Neural cell (in vitro differentiated cells): ENCODE data around the gene OST4. TPM values are rescaled to one million over a fixed set of nuclear protein-coding genes. Genes with fewer than 3 reads are reported as not detected.

ENCODE experiments used
- H2AFZ ChIP-seq: fragments of 200-600, 300-800 bp; sonication (generic), shearing (Covaris generic); 2 replicates; pipeline ENCODE4 v1.6.0; 2014; ENCODE audit warnings: low read depth, mild to moderate bottlenecking, antibody characterized with exemption, low read length, moderate library complexity
- H3F3A ChIP-seq: fragments of 200-600 bp; shearing (Covaris generic); 2 replicates; pipeline ENCODE4 v1.6.1; 2016; ENCODE audit warnings: mild to moderate bottlenecking, moderate library complexity, mixed read lengths, antibody characterized with exemption, low read length; ENCODE audit not compliant: insufficient read depth, poor library complexity, severe bottlenecking
- H3K27ac ChIP-seq: fragments of 200-600, 300-800 bp; sonication (generic), shearing (Covaris generic); 2 replicates; pipeline ENCODE4 v1.5.1; 2014; ENCODE audit warnings: mild to moderate bottlenecking, low read length, moderate library complexity
- H3K27me3 ChIP-seq: fragments of 300-800, 200-600 bp; sonication (generic), shearing (Covaris generic); 2 replicates; pipeline ENCODE4 v1.6.0; 2014; ENCODE audit warnings: mild to moderate bottlenecking, low read depth, low read length, moderate library complexity; ENCODE audit not compliant: insufficient read depth
- H3K36me3 ChIP-seq: fragments of 300-800, 200-600 bp; sonication (generic), shearing (Covaris generic); 2 replicates; pipeline ENCODE4 v1.5.1; 2014; ENCODE audit warnings: mild to moderate bottlenecking, antibody characterized with exemption, low read length, moderate library complexity; ENCODE audit not compliant: insufficient read depth
- H3K4me2 ChIP-seq: fragments of 300-800, 200-600 bp; sonication (generic), shearing (Covaris generic); 2 replicates; pipeline ENCODE4 v1.6.0; 2014; ENCODE audit warnings: mild to moderate bottlenecking, low read length
- H3K4me3 ChIP-seq: fragments of 300-800, 200-600 bp; sonication (generic), shearing (Covaris generic); 2 replicates; pipeline ENCODE4 v1.5.1; 2014; ENCODE audit warnings: mild to moderate bottlenecking, low read length, moderate library complexity
- H3K79me2 ChIP-seq: fragments of 200-600 bp; shearing (Covaris generic); replicated peaks from 2 replicates; pipeline ENCODE4 v1.6.0; 2014; ENCODE audit warnings: mild to moderate bottlenecking, low read length, moderate library complexity; ENCODE audit not compliant: insufficient read depth
- H3K9ac ChIP-seq: fragments of 300-800, 200-600 bp; sonication (generic), shearing (Covaris generic); 2 replicates; pipeline ENCODE4 v1.6.1; 2016; ENCODE audit warnings: mild to moderate bottlenecking, low read length, mixed read lengths
- H3K9me2 ChIP-seq: fragments of 200-600 bp; shearing (Covaris generic); 2 replicates; pipeline ENCODE4 v1.6.1; 2016; ENCODE audit warnings: mild to moderate bottlenecking, low read length, mixed read lengths; ENCODE audit not compliant: insufficient read depth
- H3K9me3 ChIP-seq: fragments of 200-600, 300-800 bp; sonication (generic), shearing (Covaris generic); 2 replicates; pipeline ENCODE4 v1.6.1; 2016; ENCODE audit warnings: mild to moderate bottlenecking, mixed run types, low read length, moderate library complexity, mixed read lengths
- H4K20me1 ChIP-seq: fragments of 200-600 bp; shearing (Covaris generic); 2 replicates; pipeline ENCODE4 v1.6.1; 2016; ENCODE audit warnings: mild to moderate bottlenecking, mixed run types; ENCODE audit not compliant: insufficient read depth
- CTCF ChIP-seq: fragments of 450-650 bp; IDR thresholded peaks from 2 replicates; pipeline ENCODE4 v1.5.1; 2014; ENCODE audit warnings: antibody characterized with exemption, mild to moderate bottlenecking, moderate library complexity; ENCODE audit not compliant: poor library complexity, severe bottlenecking
- EP300 ChIP-seq: fragments of 450-650 bp; conservative IDR thresholded peaks from 2 replicates; pipeline ENCODE4 v1.6.1; 2014; ENCODE audit warnings: antibody characterized with exemption, mild to moderate bottlenecking, moderate library complexity; ENCODE audit not compliant: poor library complexity, severe bottlenecking
- EZH2 ChIP-seq: fragments of 200-600, 300-800 bp; shearing (Covaris generic), sonication (generic); IDR thresholded peaks from 2 replicates; pipeline ENCODE4 v1.6.1; 2014; ENCODE audit warnings: antibody characterized with exemption, low read length, borderline replicate concordance, mild to moderate bottlenecking; ENCODE audit not compliant: insufficient read depth, poor library complexity, severe bottlenecking
- MXI1 ChIP-seq: fragments of 450-650 bp; conservative IDR thresholded peaks from 2 replicates; pipeline ENCODE4 v1.6.1; 2014; ENCODE audit warnings: antibody characterized with exemption, mild to moderate bottlenecking; ENCODE audit not compliant: poor library complexity, severe bottlenecking
- POLR2AphosphoS5 ChIP-seq: IDR thresholded peaks from 2 replicates; pipeline ENCODE4 v1.6.1; 2012
- RAD21 ChIP-seq: fragments of 450-650 bp; conservative IDR thresholded peaks from 2 replicates; pipeline ENCODE4 v1.6.1; 2014; ENCODE audit warnings: antibody characterized with exemption, mild to moderate bottlenecking, moderate library complexity
- REST ChIP-seq: IDR thresholded peaks from 2 replicates; pipeline ENCODE4 v1.6.1; 2012; ENCODE audit warnings: borderline replicate concordance
- SMC3 ChIP-seq: fragments of 450-650 bp; conservative IDR thresholded peaks from 2 replicates; pipeline ENCODE4 v1.6.1; 2014; ENCODE audit warnings: antibody characterized with exemption, mild to moderate bottlenecking, moderate library complexity; ENCODE audit not compliant: poor library complexity
- TAF1 ChIP-seq: IDR thresholded peaks from 2 replicates; pipeline ENCODE4 v1.6.1; 2012; ENCODE audit warnings: low read depth
- polyA plus RNA-seq: library from polyadenylated mRNA; depleted of rRNA; stranded (reverse); fragments of >200 nt; gene quantifications from 2 replicates; pipeline ENCODE4 v1.2.3, GENCODE V29; 2014

The OST4 gene
- polyA plus RNA-seq, 1 donor from 2014 or later: 263 TPM

GRCh38 chr2:27072920-27073319, 1.5 kb upstream of the OST4 start:
- Histone ChIP-seq H4K20me1 (no peaks in the 10 kb centered on the region), H3F3A (no peaks in the 10 kb centered on the region), H3K4me2 (no peak overlapping the region), H3K79me2 (peaks cover 23% of the 10 kb centered on the region), H2AFZ (no peak overlapping the region), H3K9me2 (no peaks in the 10 kb centered on the region), H3K4me3 (peak overlapping the region; percentile 80), H3K27ac (peak overlapping the region; percentile 87), H3K36me3 (no peaks in the 10 kb centered on the region), H3K27me3 (no peaks in the 10 kb centered on the region), H3K9me3 (no peaks in the 10 kb centered on the region), H3K9ac (peak overlapping the region; percentile 97)
- TF ChIP-seq CTCF (no peak), REST (no peak), SMC3 (no peak), EZH2 (no peak), MXI1 (no peak), POLR2AphosphoS5 (no peak), TAF1 (no peak), RAD21 (no peak), EP300 (no peak)

GRCh38 chr2:27071990-27072830, 756 bp upstream of the OST4 start:
- peak overlapping the region; percentile 97 for H3K9ac ChIP-seq
- H3K9me3 ChIP-seq: no peaks in the 10 kb centered on the region
- peak overlapping the region; percentile 100 for H3K4me2 ChIP-seq
- H3K79me2 ChIP-seq: peaks cover 23% of the 10 kb centered on the region
- no peaks in the 10 kb centered on the region for H3F3A ChIP-seq
- H3K27ac ChIP-seq: peak overlapping the region; percentile 87
- peak overlapping the region; percentile 80 for H3K4me3 ChIP-seq
- H3K27me3 ChIP-seq: no peaks in the 10 kb centered on the region
- peak overlapping the region; percentile 97 for H2AFZ ChIP-seq
- TF ChIP-seq TAF1: no peak
- TF ChIP-seq REST: peak; percentile 21
- TF ChIP-seq POLR2AphosphoS5: peak; percentile 47
- H3K36me3 ChIP-seq: no peaks in the 10 kb centered on the region
- H4K20me1 ChIP-seq: no peaks in the 10 kb centered on the region
- no peaks in the 10 kb centered on the region for H3K9me2 ChIP-seq
